Right kidney (tissue), 1 donor: ENCODE data around the gene RNF144B.

Source experiments
- DNase-seq: peaks from one replicate; pipeline ENCODE4 v3.0.0-alpha.2; 2016

The RNF144B gene

GRCh38 chr6:18509871-18510643 lies 122.9 kb downstream of the RNF144B start:
- DNase-seq = no peak

- no peak for DNase-seq
Observed at GRCh38 chr6:18510644-18511033, 123.5 kb downstream of the RNF144B start.

- DNase-seq = no peak
Observed at GRCh38 chr6:18511211-18511610, 124.1 kb downstream of the RNF144B start.

- DNase-seq = no peak
Observed at GRCh38 chr6:18513253-18513798, 126.2 kb downstream of the RNF144B start.

- DNase-seq = no peak
Observed at GRCh38 chr6:18514180-18514579, 127.0 kb downstream of the RNF144B start.

GRCh38 chr6:18515767-18516166 lies 128.6 kb downstream of the RNF144B start:
- DNase-seq = no peak
